Natural killer cell treated with Interleukin-12 subunit alpha and Interleukin-12 subunit beta and Interleukin-15 and Interleukin-18, amount 100 ng/mL, for 72 hours (primary cell): ENCODE data around the gene TP53BP1. TPM values are rescaled to one million over a fixed set of nuclear protein-coding genes. Genes with fewer than 3 reads are reported as not detected.
"Not testable (repeated sequence)": the region's sequence is repeated elsewhere in the genome, so short reads cannot be mapped to it uniquely, and the experiment has no call there.

ENCODE experiments used
- ATAC-seq, 2 donors: fragments of 150-1000 bp; cut with Tn5 transposase in 1 of 2; sonication (Bioruptor Pico), chemical (Tn5 transposase) in 1 of 2; 2 replicates each; pipeline ENCODE4 v1.10.0; 2021
- DNase-seq: peaks from one replicate; pipeline ENCODE4 v3.0.0; 2022; ENCODE audit warnings: low spot score
- H3K27ac Mint-ChIP-seq, 2 donors: 1 replicate in 1 of 2; 2 replicates in 1 of 2; pipeline ENCODE4 v1.8.0; 2022; ENCODE audit warnings: mixed read lengths in 2 of 2, mild to moderate bottlenecking in 1 of 2, moderate library complexity in 1 of 2
- H3K27me3 Mint-ChIP-seq, 2 donors: 1 replicate in 1 of 2; 2 replicates in 1 of 2; pipeline ENCODE4 v1.8.0; 2022; ENCODE audit warnings: mixed read lengths in 2 of 2
- H3K36me3 Mint-ChIP-seq: one replicate; pipeline ENCODE4 v1.8.0; 2022; ENCODE audit warnings: mixed read lengths
- H3K4me1 Mint-ChIP-seq, 2 donors: 1 replicate in 1 of 2; 2 replicates in 1 of 2; pipeline ENCODE4 v1.8.0; 2022; ENCODE audit warnings: low read depth in 2 of 2, mixed read lengths in 2 of 2, mild to moderate bottlenecking in 1 of 2
- H3K4me3 Mint-ChIP-seq: one replicate; pipeline ENCODE4 v1.8.0; 2022; ENCODE audit warnings: mixed read lengths
- H3K9me3 Mint-ChIP-seq: 2 replicates; pipeline ENCODE4 v1.8.0; 2022; ENCODE audit warnings: mixed read lengths
- total RNA-seq, 2 donors: library from RNA; stranded (reverse); gene quantifications; one replicate each; pipeline ENCODE4 v1.2.3, GENCODE V29; 2022

The TP53BP1 gene
- total RNA-seq, 2 donors from 2014 or later = 27.8 to 46.7 TPM

DNA sequence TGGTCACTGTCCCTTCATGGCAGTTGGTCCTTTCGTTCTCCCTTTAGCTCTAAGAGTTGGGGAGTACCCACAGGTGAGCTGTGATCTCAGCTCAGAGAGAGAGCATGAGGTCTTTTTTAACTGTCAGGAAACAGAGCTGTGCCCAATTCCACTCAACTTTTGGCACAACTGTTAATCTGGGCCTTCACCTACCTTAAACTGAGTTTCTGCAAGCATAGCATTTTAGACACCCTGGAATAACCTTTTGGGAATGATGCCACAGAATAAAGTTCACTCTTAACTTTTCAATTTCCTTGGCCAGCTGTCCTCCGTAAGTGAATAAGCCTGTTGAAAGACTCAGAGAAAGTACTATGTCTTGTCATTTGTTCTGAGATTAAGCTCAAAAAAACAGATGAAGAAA is 86.1 kb downstream of the TP53BP1 start:
- Mint-ChIP-seq H3K36me3 (peaks cover 33% of the 10 kb centered on the region), H3K4me1 (peaks cover 0 to 2% of the 10 kb centered on the region in 2 donors), H3K27ac (no peak overlapping the region), H3K9me3 (no peaks in the 10 kb centered on the region), H3K27me3 (no peaks in the 10 kb centered on the region), H3K4me3 (no peak overlapping the region)
- no peak for DNase-seq
- ATAC-seq = no peak

DNA sequence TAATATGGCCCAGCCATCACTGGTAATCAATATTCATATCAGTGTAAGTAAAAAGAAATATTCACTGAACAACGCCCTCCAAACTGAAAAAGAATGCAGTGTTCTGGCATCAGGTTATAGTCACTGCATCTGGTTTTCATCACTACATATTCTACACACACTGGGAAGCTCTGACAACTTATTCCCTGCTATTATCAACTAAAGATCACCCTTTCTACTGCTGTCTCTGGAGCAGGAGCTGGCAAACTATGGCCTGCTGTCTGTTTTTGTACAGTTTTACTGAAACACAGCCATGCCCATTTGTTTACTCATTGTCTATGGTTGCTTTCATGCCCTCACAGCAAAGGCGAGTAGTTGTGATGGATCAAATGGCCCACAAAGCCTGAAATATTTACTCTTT is 86.8 kb downstream of the TP53BP1 start:
- no peaks in the 10 kb centered on the region for H3K27me3 Mint-ChIP-seq
- no peaks in the 10 kb centered on the region for H3K9me3 Mint-ChIP-seq
- peaks cover 0 to 2% of the 10 kb centered on the region in 2 donors for H3K4me1 Mint-ChIP-seq
- peaks cover 31% of the 10 kb centered on the region for H3K36me3 Mint-ChIP-seq
- H3K27ac Mint-ChIP-seq = no peak overlapping the region
- no peak for DNase-seq
- ATAC-seq = no peak
- no peak overlapping the region for H3K4me3 Mint-ChIP-seq

DNA sequence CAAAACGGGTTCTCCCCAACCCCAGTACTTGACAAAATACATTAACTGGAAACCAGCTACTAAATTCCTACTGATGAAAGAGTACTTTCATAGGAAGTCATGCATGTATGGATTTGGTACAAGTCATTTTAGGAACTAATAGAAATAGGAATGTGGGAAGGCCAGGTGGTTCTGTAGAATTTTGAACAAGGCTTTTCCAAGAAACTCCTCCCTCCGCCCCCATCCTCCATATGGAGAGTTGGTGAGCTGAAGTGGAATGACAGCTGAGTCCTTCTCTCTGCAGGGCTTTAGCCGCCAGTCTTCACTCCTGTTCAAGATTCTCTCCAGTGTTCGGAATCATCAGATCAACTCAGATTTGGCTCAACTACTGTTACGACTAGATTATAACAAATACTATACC is 88.8 kb downstream of the TP53BP1 start:
- no peaks in the 10 kb centered on the region for H3K9me3 Mint-ChIP-seq
- peaks cover 31% of the 10 kb centered on the region for H3K36me3 Mint-ChIP-seq
- no peak overlapping the region for H3K4me3 Mint-ChIP-seq
- no peaks in the 10 kb centered on the region for H3K27me3 Mint-ChIP-seq
- ATAC-seq (no peak), DNase-seq (no peak)
- H3K4me1 Mint-ChIP-seq = no peaks in the 10 kb centered on the region
- H3K27ac Mint-ChIP-seq = no peak overlapping the region

GRCh38 chr15:43403616-43404015 is 89.3 kb downstream of the TP53BP1 start:
- Mint-ChIP-seq H3K36me3 (peaks cover 30% of the 10 kb centered on the region), H3K4me1 (no peaks in the 10 kb centered on the region), H3K4me3 (no peak overlapping the region), H3K27me3 (no peaks in the 10 kb centered on the region), H3K27ac (no peak overlapping the region), H3K9me3 (no peaks in the 10 kb centered on the region)
- DNase-seq (no peak), ATAC-seq (no peak)

DNA sequence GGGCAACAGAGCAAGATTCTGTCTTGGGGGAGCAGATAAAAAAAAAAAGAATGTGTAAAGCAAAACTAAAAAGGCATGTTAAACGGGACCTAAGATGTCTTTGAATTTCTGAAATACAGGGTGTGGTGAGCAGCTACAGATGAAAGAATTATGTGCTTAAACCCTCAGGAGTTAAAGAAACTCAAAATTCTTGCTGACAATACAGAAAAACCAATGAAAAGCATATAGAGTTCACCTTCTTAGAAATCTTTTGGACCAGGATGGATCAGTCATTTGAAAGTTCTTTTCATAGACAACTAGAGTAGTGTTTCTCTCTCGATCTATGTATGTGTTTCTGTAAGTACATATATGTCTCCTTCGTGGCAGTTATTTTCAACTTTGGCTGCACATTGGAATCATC is 90.7 kb downstream of the TP53BP1 start:
- no peak overlapping the region for H3K27ac Mint-ChIP-seq
- ATAC-seq (no peak), DNase-seq (no peak)
- H3K27me3 Mint-ChIP-seq = no peaks in the 10 kb centered on the region
- H3K4me1 Mint-ChIP-seq = no peaks in the 10 kb centered on the region
- H3K9me3 Mint-ChIP-seq = no peaks in the 10 kb centered on the region
- H3K36me3 Mint-ChIP-seq = peaks cover 23% of the 10 kb centered on the region
- no peak overlapping the region for H3K4me3 Mint-ChIP-seq

GRCh38 chr15:43393592-43393991 is 99.4 kb downstream of the TP53BP1 start:
- not testable (repeated sequence) for H3K9me3 Mint-ChIP-seq, DNase-seq, H3K27ac Mint-ChIP-seq, H3K4me3 Mint-ChIP-seq, ATAC-seq, H3K27me3 Mint-ChIP-seq, H3K4me1 Mint-ChIP-seq
- H3K36me3 Mint-ChIP-seq = peaks cover 31% of the 10 kb centered on the region

- H3K27ac Mint-ChIP-seq = no peak overlapping the region
- ATAC-seq = no peak
Observed at GRCh38 chr15:43390723-43391122, 102.2 kb downstream of the TP53BP1 start.

GRCh38 chr15:43383070-43383469 is 109.9 kb downstream of the TP53BP1 start:
- ATAC-seq (no peak), DNase-seq (no peak)
- Mint-ChIP-seq H3K4me1 (no peaks in the 10 kb centered on the region), H3K27ac (no peak overlapping the region), H3K27me3 (no peaks in the 10 kb centered on the region), H3K4me3 (no peak overlapping the region), H3K36me3 (peaks cover 41% of the 10 kb centered on the region), H3K9me3 (no peaks in the 10 kb centered on the region)

More at GRCh38 chr15:43390723-43391122, 102.2 kb downstream of the TP53BP1 start:
- H3K27me3 Mint-ChIP-seq = no peaks in the 10 kb centered on the region
- no peak overlapping the region for H3K4me3 Mint-ChIP-seq
- DNase-seq = no peak
- H3K4me1 Mint-ChIP-seq = no peaks in the 10 kb centered on the region
- H3K36me3 Mint-ChIP-seq = peaks cover 35% of the 10 kb centered on the region
- H3K9me3 Mint-ChIP-seq = no peaks in the 10 kb centered on the region

DNA sequence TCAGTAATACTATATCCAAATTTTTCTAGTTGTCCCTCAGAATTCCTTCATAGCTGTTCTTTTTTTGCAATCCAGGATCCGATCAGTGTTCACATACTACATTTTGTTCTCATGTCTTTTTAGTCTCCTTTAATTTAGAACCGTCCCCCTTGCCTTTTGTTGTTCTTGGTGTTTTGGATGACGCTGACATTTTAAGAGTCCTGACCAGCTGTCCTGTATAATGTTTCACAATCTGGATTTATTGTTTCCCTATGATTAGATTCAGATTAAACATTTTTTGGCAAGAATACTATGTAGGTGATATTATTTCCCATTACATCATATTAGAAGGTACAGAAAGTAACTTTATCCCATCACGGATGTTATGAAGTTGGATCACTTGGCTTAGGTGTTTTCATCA is 110.6 kb downstream of the TP53BP1 start:
- Mint-ChIP-seq H3K27ac (no peak overlapping the region), H3K27me3 (no peaks in the 10 kb centered on the region), H3K9me3 (no peaks in the 10 kb centered on the region), H3K36me3 (peaks cover 49% of the 10 kb centered on the region), H3K4me3 (no peak overlapping the region), H3K4me1 (no peaks in the 10 kb centered on the region)
- DNase-seq = no peak
- no peak for ATAC-seq

GRCh38 chr15:43378601-43379000 is 114.4 kb downstream of the TP53BP1 start:
- Mint-ChIP-seq H3K4me3 (no peak overlapping the region), H3K36me3 (peaks cover 25% of the 10 kb centered on the region), H3K27me3 (no peaks in the 10 kb centered on the region), H3K4me1 (peaks cover 0 to 3% of the 10 kb centered on the region in 2 donors), H3K27ac (no peak overlapping the region), H3K9me3 (no peaks in the 10 kb centered on the region)
- DNase-seq = no peak
- ATAC-seq = no peak

GRCh38 chr15:43376017-43376705 is 116.8 kb downstream of the TP53BP1 start:
- H3K27me3 Mint-ChIP-seq = no peaks in the 10 kb centered on the region
- no peak for DNase-seq
- peaks cover 20% of the 10 kb centered on the region for H3K36me3 Mint-ChIP-seq
- peak; percentile 55 to 69 for ATAC-seq
- no peak overlapping the region for H3K27ac Mint-ChIP-seq
- no peak overlapping the region for H3K4me3 Mint-ChIP-seq
- H3K9me3 Mint-ChIP-seq = no peaks in the 10 kb centered on the region
- peaks cover 16 to 17% of the 10 kb centered on the region in 2 donors for H3K4me1 Mint-ChIP-seq

DNA sequence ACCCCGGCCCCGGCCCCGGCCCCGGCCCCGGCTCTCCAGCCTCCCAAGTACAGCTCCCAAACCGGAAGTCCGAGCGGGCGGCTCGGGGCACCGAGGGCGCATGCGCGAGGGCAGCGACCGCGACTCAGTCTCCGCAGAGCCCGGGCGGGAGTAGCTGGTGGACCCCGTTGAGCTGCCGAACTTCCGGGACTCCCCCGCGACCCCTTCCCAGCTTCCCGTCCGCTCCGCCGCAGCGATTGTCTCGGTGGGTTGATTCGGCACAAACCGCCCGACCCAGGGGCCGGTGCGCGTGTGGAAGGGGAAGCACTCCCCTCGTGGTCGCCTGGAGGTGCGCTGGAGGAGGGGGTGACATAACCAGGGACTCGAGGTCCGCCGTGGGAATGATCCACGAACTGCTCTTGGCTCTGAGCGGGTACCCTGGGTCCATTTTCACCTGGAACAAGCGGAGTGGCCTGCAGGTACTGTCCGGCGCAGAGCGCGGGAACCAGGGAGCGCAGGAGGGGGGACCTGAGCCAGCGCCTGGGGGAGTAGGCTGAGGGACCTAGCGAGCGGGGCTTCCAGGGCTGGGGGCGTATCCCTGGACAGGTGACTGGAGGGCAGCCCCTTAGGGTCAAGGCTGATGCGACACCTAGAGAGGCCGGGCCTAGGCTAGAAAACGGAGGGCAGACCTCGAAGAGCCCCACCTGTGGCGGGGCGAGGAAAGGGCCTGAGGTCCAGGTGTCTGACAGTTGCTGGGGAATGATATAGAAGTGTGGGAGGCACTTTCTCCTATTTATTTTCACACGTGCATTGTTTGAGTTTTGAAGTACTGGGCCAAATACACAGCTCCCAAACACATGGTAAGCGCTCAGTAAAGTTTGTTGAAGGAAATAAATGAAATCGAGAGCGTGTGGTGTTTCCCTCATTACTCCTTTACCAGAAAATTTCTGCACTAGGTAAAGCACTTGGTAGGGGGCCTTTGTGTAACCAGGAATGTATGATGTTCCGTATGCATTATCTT is 121.7 kb downstream of the TP53BP1 start, which contains the start of the genes TUBGCP4 and ZSCAN29:
Gene TUBGCP4 (plus strand): TSS at position 127 of the 1,000 bp plus-strand sequence. CDS start 254 bp downstream, at position 381.
Gene ZSCAN29 (minus strand): TSS at position 69 of the 1,000 bp plus-strand sequence. CDS start 1,130 bp downstream, outside the sequence.
- DNase-seq (peak; percentile 90), ATAC-seq (peak; percentile 95 to 96)
- Mint-ChIP-seq H3K9me3 (no peaks in the 10 kb centered on the region), H3K36me3 (peaks cover 33% of the 10 kb centered on the region), H3K4me1 (peaks cover 44 to 53% of the 10 kb centered on the region in 2 donors), H3K27ac (peak within 1 kb of the TSS; percentile 81 to 91), H3K4me3 (peak within 1 kb of the TSS; percentile 93), H3K27me3 (no peaks in the 10 kb centered on the region)

GRCh38 chr15:43370310-43370974 is 122.5 kb downstream of the TP53BP1 start:
- Mint-ChIP-seq H3K36me3 (peaks cover 38% of the 10 kb centered on the region), H3K4me3 (peak overlapping the region; percentile 93), H3K27ac (peak overlapping the region; percentile 81 to 91), H3K27me3 (no peaks in the 10 kb centered on the region), H3K9me3 (no peaks in the 10 kb centered on the region), H3K4me1 (peaks cover 46 to 54% of the 10 kb centered on the region in 2 donors)
- peak; percentile 60 for DNase-seq
- ATAC-seq = peak; percentile 75 to 80
